Measurements from ENCODE around the gene IL4R. TPM values are rescaled to one million over a fixed set of nuclear protein-coding genes. Genes with fewer than 3 reads are reported as not detected.
"Not testable (repeated sequence)": the region's sequence is repeated elsewhere in the genome, so short reads cannot be mapped to it uniquely, and the experiment has no call there.

Gene IL4R
- total RNA-seq, 1 donor from 2014 or later: 135 TPM

- DNase-seq (ENCODE audit: low spot score): not testable (repeated sequence)
Observed at GRCh38 chr16:27329376-27330079, 15.8 kb downstream of the IL4R start.

- peak; percentile 82 for DNase-seq (ENCODE audit: low spot score)
Observed at GRCh38 chr16:27330542-27330941, 16.8 kb downstream of the IL4R start.

GRCh38 chr16:27332105-27332504 is 18.3 kb downstream of the IL4R start:
- DNase-seq (ENCODE audit: low spot score): no peak

GRCh38 chr16:27333104-27333503 is 19.3 kb downstream of the IL4R start:
- DNase-seq (ENCODE audit: low spot score): no peak

- no peak for DNase-seq (ENCODE audit: low spot score)
Observed at GRCh38 chr16:27333549-27333948, 19.8 kb downstream of the IL4R start.

- no peak for DNase-seq (ENCODE audit: low spot score)
Observed at GRCh38 chr16:27334192-27334764, 20.5 kb downstream of the IL4R start.

GRCh38 chr16:27334838-27335237 is 21.1 kb downstream of the IL4R start:
- DNase-seq (ENCODE audit: low spot score): no peak

GRCh38 chr16:27335349-27336053 is 21.7 kb downstream of the IL4R start:
- no peak for DNase-seq (ENCODE audit: low spot score)

GRCh38 chr16:27337024-27337423 is 23.2 kb downstream of the IL4R start:
- DNase-seq (ENCODE audit: low spot score): no peak

GRCh38 chr16:27339180-27339579 is 25.4 kb downstream of the IL4R start:
- no peak for DNase-seq (ENCODE audit: low spot score)

- no peak for DNase-seq (ENCODE audit: low spot score)
Observed at GRCh38 chr16:27340654-27341053, 26.9 kb downstream of the IL4R start.

- DNase-seq (ENCODE audit: low spot score): no peak
Observed at GRCh38 chr16:27341549-27341948, 27.8 kb downstream of the IL4R start.

- DNase-seq (ENCODE audit: low spot score): no peak
Observed at GRCh38 chr16:27341971-27342370, 28.2 kb downstream of the IL4R start.

GRCh38 chr16:27344721-27345120 is 30.9 kb downstream of the IL4R start:
- DNase-seq (ENCODE audit: low spot score): no peak

- DNase-seq (ENCODE audit: low spot score): no peak
Observed at GRCh38 chr16:27345201-27345600, 31.4 kb downstream of the IL4R start.

- no peak for DNase-seq (ENCODE audit: low spot score)
Observed at GRCh38 chr16:27346819-27347218, 33.0 kb downstream of the IL4R start.

GRCh38 chr16:27347930-27348685 is 34.3 kb downstream of the IL4R start:
- DNase-seq (ENCODE audit: low spot score): peak; percentile 67

- no peak for DNase-seq (ENCODE audit: low spot score)
Observed at GRCh38 chr16:27349276-27349675, 35.5 kb downstream of the IL4R start.

- no peak for DNase-seq (ENCODE audit: low spot score)
Observed at GRCh38 chr16:27350006-27350405, 36.2 kb downstream of the IL4R start.

GRCh38 chr16:27351989-27352388 is 38.2 kb downstream of the IL4R start:
- DNase-seq (ENCODE audit: low spot score): no peak

- no peak for DNase-seq (ENCODE audit: low spot score)
Observed at GRCh38 chr16:27353853-27354252, 40.1 kb downstream of the IL4R start.

- peak; percentile 59 for DNase-seq (ENCODE audit: low spot score)
Observed at GRCh38 chr16:27355610-27356009, 41.8 kb downstream of the IL4R start.

All from ureter (tissue), 1 donor.